BE2C (cell line): ENCODE results near the gene HHATL.

Source experiments
- DNase-seq: peaks from one replicate; pipeline ENCODE4 v3.0.0-alpha.2; 2020
- H3K27me3 ChIP-seq: fragments of 250-450 bp; sonication (Bioruptor Pico); 2 replicates; pipeline ENCODE4 v1.5.1; 2020; ENCODE audit warnings: mild to moderate bottlenecking
- H3K36me3 ChIP-seq: fragments of 250-450 bp; sonication (Bioruptor Pico); 2 replicates; pipeline ENCODE4 v1.5.1; 2020; ENCODE audit warnings: mild to moderate bottlenecking
- H3K4me1 ChIP-seq: fragments of 250-450 bp; sonication (Bioruptor Pico); 2 replicates; pipeline ENCODE4 v1.5.1; 2020
- H3K4me3 ChIP-seq: 2 replicates; pipeline ENCODE4 v1.5.1; 2011; ENCODE audit warnings: low read depth, low read length
- H3K9me3 ChIP-seq: fragments of 250-450 bp; sonication (Bioruptor Pico); 2 replicates; pipeline ENCODE4 v1.5.1; 2020
- CTCF ChIP-seq: IDR thresholded peaks from 2 replicates; pipeline ENCODE4 v1.5.1; 2012; ENCODE audit warnings: mild to moderate bottlenecking, low read depth, low read length

HHATL gene

GRCh38 chr3:42673082-42673481 lies 29.5 kb downstream of the HHATL start:
- H3K4me1 ChIP-seq = no peaks in the 10 kb centered on the region
- H3K27me3 ChIP-seq = no peaks in the 10 kb centered on the region
- no peak overlapping the region for H3K4me3 ChIP-seq
- H3K9me3 ChIP-seq = no peaks in the 10 kb centered on the region
- H3K36me3 ChIP-seq = no peaks in the 10 kb centered on the region
- DNase-seq = no peak
- no peak for TF ChIP-seq CTCF

GRCh38 chr3:42672515-42672914 lies 30.1 kb downstream of the HHATL start:
- Histone ChIP-seq H3K4me3 (no peak overlapping the region), H3K36me3 (no peaks in the 10 kb centered on the region), H3K27me3 (no peaks in the 10 kb centered on the region), H3K9me3 (no peaks in the 10 kb centered on the region), H3K4me1 (no peaks in the 10 kb centered on the region; the same call in 1 of the 2 replicates)
- no peak for DNase-seq
- no peak for TF ChIP-seq CTCF

GRCh38 chr3:42670670-42671069 lies 31.9 kb downstream of the HHATL start:
- TF ChIP-seq CTCF = no peak
- H3K27me3 ChIP-seq = no peaks in the 10 kb centered on the region
- H3K4me1 ChIP-seq = peaks cover 2% of the 10 kb centered on the region; the same call in 1 of the 2 replicates
- H3K36me3 ChIP-seq = no peaks in the 10 kb centered on the region
- no peaks in the 10 kb centered on the region for H3K9me3 ChIP-seq
- no peak for DNase-seq
- no peak overlapping the region for H3K4me3 ChIP-seq

- no peaks in the 10 kb centered on the region for H3K36me3 ChIP-seq
- no peak overlapping the region for H3K4me3 ChIP-seq
- no peaks in the 10 kb centered on the region for H3K9me3 ChIP-seq
- H3K27me3 ChIP-seq = no peaks in the 10 kb centered on the region
- TF ChIP-seq CTCF = no peak
- peaks cover 2% of the 10 kb centered on the region; the same call in 1 of the 2 replicates for H3K4me1 ChIP-seq
- no peak for DNase-seq
Observed at GRCh38 chr3:42670051-42670576, 32.5 kb downstream of the HHATL start.

GRCh38 chr3:42668793-42669217 lies 33.8 kb downstream of the HHATL start:
- no peak for DNase-seq
- Histone ChIP-seq H3K27me3 (no peaks in the 10 kb centered on the region), H3K9me3 (no peaks in the 10 kb centered on the region), H3K4me1 (peaks cover 2% of the 10 kb centered on the region; the same call in 1 of the 2 replicates), H3K36me3 (no peaks in the 10 kb centered on the region), H3K4me3 (no peak overlapping the region)
- no peak for TF ChIP-seq CTCF

- Histone ChIP-seq H3K36me3 (no peaks in the 10 kb centered on the region), H3K4me1 (peaks cover 2% of the 10 kb centered on the region; the same call in 1 of the 2 replicates), H3K27me3 (no peaks in the 10 kb centered on the region), H3K4me3 (no peak overlapping the region), H3K9me3 (no peaks in the 10 kb centered on the region)
- no peak for TF ChIP-seq CTCF
- no peak for DNase-seq
Observed at GRCh38 chr3:42668413-42668760, 34.2 kb downstream of the HHATL start.
